VCaP (cell line): ENCODE results near the gene CTNNA2.

Source experiments
- H3K27ac ChIP-seq: fragments of 450-650 bp; 2 replicates; pipeline ENCODE4 v1.5.1; 2017
- TF ChIP-seq, protein P1 (sequence below): fragments of 450-650 bp; conservative IDR thresholded peaks from 2 replicates; pipeline ENCODE4 v1.5.1; 2017; ENCODE audit warnings: mild to moderate bottlenecking, moderate library complexity

CTNNA2 gene

GRCh38 chr2:80348953-80349352, 836.1 kb downstream of the CTNNA2 start:
- TF ChIP-seq, protein P1, sequence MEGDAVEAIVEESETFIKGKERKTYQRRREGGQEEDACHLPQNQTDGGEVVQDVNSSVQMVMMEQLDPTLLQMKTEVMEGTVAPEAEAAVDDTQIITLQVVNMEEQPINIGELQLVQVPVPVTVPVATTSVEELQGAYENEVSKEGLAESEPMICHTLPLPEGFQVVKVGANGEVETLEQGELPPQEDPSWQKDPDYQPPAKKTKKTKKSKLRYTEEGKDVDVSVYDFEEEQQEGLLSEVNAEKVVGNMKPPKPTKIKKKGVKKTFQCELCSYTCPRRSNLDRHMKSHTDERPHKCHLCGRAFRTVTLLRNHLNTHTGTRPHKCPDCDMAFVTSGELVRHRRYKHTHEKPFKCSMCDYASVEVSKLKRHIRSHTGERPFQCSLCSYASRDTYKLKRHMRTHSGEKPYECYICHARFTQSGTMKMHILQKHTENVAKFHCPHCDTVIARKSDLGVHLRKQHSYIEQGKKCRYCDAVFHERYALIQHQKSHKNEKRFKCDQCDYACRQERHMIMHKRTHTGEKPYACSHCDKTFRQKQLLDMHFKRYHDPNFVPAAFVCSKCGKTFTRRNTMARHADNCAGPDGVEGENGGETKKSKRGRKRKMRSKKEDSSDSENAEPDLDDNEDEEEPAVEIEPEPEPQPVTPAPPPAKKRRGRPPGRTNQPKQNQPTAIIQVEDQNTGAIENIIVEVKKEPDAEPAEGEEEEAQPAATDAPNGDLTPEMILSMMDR: no peak
- H3K27ac ChIP-seq: no peak overlapping the region

DNA sequence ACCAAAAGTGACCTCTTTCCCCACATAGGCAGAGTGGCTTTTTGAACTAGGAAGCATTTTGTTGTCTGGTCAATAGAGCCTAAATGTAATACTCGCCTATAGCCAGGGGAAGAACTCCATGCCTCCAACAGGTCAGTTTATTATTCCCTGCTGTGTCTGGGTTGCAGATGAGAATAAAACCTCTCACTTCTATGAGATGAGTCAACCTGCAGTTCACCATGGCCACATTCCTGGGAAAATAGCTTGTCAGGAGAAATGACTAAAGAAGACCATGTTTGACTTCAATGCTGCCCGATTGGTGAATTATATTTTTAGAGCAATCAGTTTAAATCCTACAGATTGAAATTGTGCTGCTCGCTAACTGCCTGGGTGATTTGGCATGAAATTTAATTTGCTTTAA, 838.4 kb downstream of the CTNNA2 start:
- TF ChIP-seq, protein P1: no peak
- no peak overlapping the region for H3K27ac ChIP-seq

- TF ChIP-seq, protein P1: no peak
- H3K27ac ChIP-seq: no peak overlapping the region
These were observed 842.0 kb downstream of the CTNNA2 start for GRCh38 chr2:80354858-80355257.

DNA sequence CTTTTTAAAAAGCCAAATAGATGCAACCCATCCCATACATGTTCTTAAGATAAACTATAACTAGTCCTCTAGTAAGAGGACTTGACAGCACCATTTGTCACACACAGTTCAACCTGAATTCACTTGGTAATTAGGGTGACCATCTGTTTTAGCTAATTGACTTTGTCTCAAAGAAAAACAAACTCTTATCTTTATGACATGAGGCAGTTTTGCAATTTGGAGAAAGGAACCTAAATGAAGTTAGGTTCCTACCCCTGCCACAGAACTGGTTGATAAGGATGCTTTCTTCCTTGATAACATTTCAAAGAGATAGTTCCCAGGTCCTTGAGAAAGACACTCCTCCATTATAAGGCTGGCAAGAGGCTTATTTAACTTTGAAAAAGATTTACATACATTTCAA, 849.1 kb downstream of the CTNNA2 start:
- TF ChIP-seq, protein P1: no peak
- H3K27ac ChIP-seq: no peak overlapping the region

DNA sequence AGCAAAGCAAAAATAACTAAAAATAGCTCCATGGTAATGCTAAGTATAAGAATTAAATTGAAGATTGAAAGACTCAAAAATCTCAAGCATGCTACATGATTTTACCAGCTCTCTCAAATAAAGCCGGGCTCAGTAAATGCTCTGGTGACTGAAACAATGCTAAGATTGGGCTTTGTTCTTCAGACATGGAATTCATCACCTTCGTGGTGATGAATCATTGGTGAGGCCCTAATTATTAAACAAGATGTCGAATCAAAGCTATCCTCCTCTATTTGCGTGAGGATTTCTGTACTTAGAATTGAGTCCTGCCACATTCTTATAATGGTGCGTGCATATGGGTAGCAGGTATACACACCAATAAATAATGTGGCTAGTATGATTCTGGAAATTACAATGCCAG, 850.5 kb downstream of the CTNNA2 start:
- TF ChIP-seq, protein P1: no peak
- H3K27ac ChIP-seq: no peak overlapping the region

GRCh38 chr2:80363791-80364349, 851.0 kb downstream of the CTNNA2 start:
- TF ChIP-seq, protein P1: no peak
- no peak overlapping the region for H3K27ac ChIP-seq

DNA sequence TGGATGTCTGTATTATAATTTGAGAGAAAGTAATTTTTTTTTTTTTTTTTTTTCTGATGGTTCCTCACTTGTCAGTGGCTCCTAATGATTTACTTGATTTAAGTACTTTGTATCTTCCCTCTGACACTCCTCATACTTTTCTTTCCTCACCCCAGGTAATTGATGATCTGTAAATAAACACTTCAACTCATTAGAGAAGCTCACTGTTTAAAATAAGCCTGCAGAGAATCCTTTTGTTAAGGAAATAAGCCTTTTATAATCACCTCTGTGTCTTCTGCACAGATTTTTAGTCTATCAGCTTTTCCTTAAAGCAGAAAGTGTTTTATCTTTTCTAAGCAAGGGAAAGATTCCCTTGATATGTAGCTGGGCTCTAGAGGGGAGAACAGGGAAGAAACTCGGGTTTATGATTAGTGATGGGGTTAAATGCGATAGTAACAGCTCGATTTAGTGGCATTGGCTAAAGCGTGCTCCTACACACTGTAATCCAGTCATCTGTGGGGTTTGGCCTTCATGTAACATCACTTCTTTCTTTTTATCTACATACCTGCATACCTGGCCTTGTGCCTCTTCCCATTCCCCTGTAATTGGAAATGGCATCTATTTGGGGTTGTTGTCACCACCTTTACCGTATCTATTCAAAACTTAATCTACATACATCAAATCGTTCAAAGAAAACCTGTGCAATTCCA, 851.8 kb downstream of the CTNNA2 start:
- no peak overlapping the region for H3K27ac ChIP-seq
- TF ChIP-seq, protein P1: no peak
